G401.6 (cell line): ENCODE data around the gene MPPED2.

Experiments used
- FAIRE-seq: peaks from 2 replicates; lab custom pipeline; 2012; peaks lifted over from hg19 to GRCh38; lab: Jason Lieb, UNC

Gene MPPED2

GRCh38 chr11:30483056-30483455 is 103.1 kb downstream of the MPPED2 start:
- FAIRE-seq = no peak

GRCh38 chr11:30481796-30482195 is 104.4 kb downstream of the MPPED2 start:
- no peak for FAIRE-seq

DNA sequence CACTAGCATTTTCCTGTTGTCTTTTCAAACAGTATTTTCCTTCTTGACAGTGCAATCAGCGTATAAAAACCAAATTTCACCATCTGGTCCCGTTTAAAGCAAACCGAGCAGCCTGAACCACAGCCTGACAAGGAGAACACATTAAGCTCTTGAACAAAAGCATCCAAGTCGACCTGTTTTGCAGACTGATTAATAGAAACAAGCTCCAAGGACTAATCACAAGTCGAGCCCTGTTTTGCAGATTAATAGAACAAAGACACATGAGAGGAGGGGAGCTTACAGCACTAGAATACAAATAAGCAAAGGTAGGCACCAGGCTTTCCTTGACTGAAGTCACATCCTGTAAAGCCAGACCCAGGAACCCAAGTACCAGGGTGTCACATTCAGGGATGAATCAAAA is 104.8 kb downstream of the MPPED2 start:
- no peak for FAIRE-seq

DNA sequence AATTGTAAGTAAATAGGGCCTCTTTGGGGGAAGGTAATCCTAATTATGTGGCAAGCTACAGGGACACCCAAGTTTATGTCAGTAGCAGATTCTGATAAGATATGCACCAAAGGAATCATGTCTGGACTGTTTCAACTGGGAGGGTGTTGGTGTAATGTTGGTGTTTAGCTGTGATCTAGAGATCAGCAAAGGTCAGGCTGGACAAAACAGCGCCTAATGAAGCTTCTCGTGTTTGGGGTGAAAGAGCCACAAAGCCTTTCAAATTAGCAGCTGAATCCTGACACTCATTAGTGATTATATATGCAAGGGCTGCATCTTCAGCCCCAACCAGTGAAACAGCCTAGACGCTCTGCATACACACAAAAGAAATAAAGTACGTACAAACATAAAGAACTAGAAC is 106.3 kb downstream of the MPPED2 start:
- FAIRE-seq = no peak

GRCh38 chr11:30478923-30479322 is 107.2 kb downstream of the MPPED2 start:
- no peak for FAIRE-seq

- FAIRE-seq = no peak
These were observed 109.1 kb downstream of the MPPED2 start for GRCh38 chr11:30477061-30477460.

- FAIRE-seq = no peak
These were observed 111.8 kb downstream of the MPPED2 start for GRCh38 chr11:30474151-30474954.

- no peak for FAIRE-seq
These were observed 114.9 kb downstream of the MPPED2 start for GRCh38 chr11:30471244-30471643.

DNA sequence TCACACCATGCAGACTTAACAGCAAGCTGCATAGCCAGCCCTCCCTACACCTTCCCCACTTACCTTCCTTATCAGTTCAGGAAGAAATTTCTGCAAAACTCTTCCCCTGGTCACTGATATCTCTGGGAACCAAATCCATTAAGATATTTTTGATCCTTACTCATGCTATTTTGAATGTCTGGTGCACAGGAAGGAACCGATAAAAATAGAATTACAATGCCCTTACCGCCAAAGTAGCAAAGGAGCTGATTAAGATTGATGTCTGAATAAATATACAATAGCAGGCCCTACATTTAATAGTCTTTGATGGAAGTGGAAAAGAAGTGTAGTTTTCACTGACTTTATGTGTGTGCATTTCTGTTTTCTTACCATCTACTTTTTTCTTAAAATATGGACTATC is 117.3 kb downstream of the MPPED2 start:
- no peak for FAIRE-seq

- no peak for FAIRE-seq
These were observed 119.0 kb downstream of the MPPED2 start for GRCh38 chr11:30467176-30467575.

GRCh38 chr11:30465623-30466022 is 120.5 kb downstream of the MPPED2 start:
- FAIRE-seq = no peak

GRCh38 chr11:30465192-30465591 is 121.0 kb downstream of the MPPED2 start:
- FAIRE-seq = no peak

GRCh38 chr11:30463266-30463665 is 122.9 kb downstream of the MPPED2 start:
- no peak for FAIRE-seq

- no peak for FAIRE-seq
These were observed 123.7 kb downstream of the MPPED2 start for GRCh38 chr11:30462421-30462820.

GRCh38 chr11:30459821-30460220 is 126.3 kb downstream of the MPPED2 start:
- FAIRE-seq = no peak

GRCh38 chr11:30459306-30459705 is 126.8 kb downstream of the MPPED2 start:
- FAIRE-seq = no peak

DNA sequence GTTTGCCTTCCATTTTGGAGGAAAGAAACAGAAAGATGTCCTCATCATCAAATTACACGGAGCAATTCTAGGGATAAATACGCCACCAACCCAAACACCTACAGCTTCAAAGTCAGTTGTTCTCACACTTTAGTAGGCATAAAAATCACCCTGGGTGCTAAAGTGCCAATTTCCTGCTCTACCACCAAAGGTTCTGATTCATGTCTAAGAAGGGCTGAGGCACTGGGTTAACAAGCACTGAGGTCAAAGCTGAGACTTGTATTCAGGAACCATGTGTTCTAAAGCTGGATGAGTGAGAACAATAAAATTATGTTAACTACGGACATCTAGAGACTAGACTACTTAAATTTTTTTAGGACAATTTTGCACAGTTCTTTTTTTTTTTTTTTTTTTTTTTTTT is 127.6 kb downstream of the MPPED2 start:
- no peak for FAIRE-seq

DNA sequence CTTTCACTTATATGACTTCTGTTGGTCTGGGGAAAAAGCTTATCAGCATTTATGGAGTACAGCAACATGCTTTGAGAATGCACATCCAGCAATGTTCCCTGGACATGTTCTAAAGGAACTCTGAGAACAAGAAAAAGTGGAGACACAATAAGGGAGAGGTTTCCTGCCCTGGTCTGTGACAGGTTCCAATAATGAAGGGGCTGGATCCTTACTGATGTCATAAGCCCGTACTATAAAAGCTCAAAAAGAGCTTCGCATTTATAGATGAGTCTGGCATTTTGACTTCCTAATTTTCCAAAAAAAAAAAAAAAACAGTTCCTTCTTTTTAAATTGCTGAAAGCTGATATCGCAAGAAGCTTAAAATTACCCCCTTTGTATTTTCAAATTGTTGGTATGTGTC is 129.1 kb downstream of the MPPED2 start:
- FAIRE-seq = no peak

DNA sequence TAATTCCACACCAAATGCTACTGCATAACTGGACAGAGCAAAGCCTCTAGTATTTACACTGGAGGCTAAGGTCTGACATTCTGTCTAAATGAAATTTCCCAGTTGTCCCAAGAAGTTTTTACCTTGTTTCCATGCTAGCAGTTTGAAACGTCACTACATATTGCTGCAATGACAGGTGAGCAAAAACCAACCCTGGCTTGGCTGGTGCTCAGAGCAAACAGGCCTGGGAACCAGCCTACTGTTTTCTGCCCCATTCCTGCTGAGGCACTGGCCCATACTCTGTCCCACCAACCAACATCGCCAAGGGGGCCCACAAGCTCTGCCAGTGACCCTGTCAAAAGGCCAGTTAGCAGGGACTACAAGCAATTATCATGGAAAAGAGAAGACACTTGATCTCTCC is 131.1 kb downstream of the MPPED2 start:
- no peak for FAIRE-seq

GRCh38 chr11:30454541-30454940 is 131.6 kb downstream of the MPPED2 start:
- FAIRE-seq = no peak

DNA sequence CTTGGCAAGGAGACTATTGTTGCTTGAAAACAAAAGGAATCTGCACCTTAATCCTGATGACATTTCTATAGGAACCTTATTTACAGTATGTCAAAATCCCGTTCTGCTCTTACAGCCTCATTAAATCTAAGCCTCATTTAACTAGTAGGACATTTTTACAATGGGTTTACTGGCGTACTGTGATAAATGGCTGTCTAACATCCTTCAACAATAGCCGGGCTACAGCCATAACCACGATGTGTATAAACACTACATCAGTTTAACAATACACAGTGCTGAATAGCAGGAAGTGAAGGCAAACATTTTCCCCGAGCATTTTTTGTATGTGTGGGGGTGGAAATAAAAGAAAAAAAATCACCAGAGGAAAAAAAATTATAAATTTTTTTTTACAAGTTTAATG is 132.0 kb downstream of the MPPED2 start:
- FAIRE-seq = no peak

DNA sequence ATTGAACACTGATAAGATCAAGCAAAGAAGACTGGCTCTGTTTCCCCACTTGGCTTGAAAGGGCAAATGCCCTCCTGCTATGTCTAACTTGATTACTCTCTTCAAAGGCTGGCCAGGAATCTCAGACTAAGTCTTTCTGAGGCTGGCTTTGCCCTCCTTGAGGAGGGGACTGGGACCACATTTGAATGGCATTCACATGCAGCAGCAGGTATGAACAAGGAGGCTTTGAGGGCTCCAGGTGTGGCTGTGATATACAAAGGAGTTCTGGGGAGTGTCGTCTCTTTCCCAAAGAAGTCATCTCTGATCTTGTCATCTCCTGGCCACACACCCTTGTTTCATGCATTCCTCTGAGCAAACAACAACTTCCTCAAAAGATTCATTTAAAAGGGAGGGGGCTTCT is 132.4 kb downstream of the MPPED2 start:
- FAIRE-seq = no peak

- no peak for FAIRE-seq
These were observed 133.3 kb downstream of the MPPED2 start for GRCh38 chr11:30452842-30453241.

- no peak for FAIRE-seq
These were observed 134.0 kb downstream of the MPPED2 start for GRCh38 chr11:30452114-30452513.

GRCh38 chr11:30451626-30452025 is 134.5 kb downstream of the MPPED2 start:
- no peak for FAIRE-seq
